Stimulated activated CD4-positive, alpha-beta T cell treated with anti-CD3 and anti-CD28 coated beads, Interleukin-4, amount 100 ng/mL, for 24 hours (primary cell): ENCODE data around the gene HNRNPU.

Experiments
- DNase-seq: peaks from one replicate; pipeline ENCODE4 v3.0.0-alpha.2; 2020

Gene HNRNPU

GRCh38 chr1:244864253-244865027, at the start of gene HNRNPU:
TSS of gene HNRNPU (minus strand) at chr1:244864543. CDS start at chr1:244864307, 236 bp downstream.
- DNase-seq, result peak; percentile 95

GRCh38 chr1:244913806-244914205, 49.5 kb upstream of the HNRNPU start:
- no peak for DNase-seq

- DNase-seq, result no peak
These were observed 39.8 kb upstream of the HNRNPU start for GRCh38 chr1:244904119-244904518.

GRCh38 chr1:244901400-244902015, 37.2 kb upstream of the HNRNPU start:
- no peak for DNase-seq

GRCh38 chr1:244897476-244898254, 33.3 kb upstream of the HNRNPU start:
- no peak for DNase-seq

GRCh38 chr1:244896550-244896949, 32.2 kb upstream of the HNRNPU start:
- no peak for DNase-seq

GRCh38 chr1:244893836-244894235, 29.5 kb upstream of the HNRNPU start:
- DNase-seq, result no peak

- no peak for DNase-seq
These were observed 22.9 kb upstream of the HNRNPU start for GRCh38 chr1:244887281-244887680.

- no peak for DNase-seq
These were observed 17.4 kb upstream of the HNRNPU start for GRCh38 chr1:244881552-244882280.

- DNase-seq, result no peak
These were observed 14.3 kb upstream of the HNRNPU start for GRCh38 chr1:244878681-244879080.

GRCh38 chr1:244876228-244876910, 12.0 kb upstream of the HNRNPU start:
- no peak for DNase-seq

GRCh38 chr1:244874974-244875579, 10.7 kb upstream of the HNRNPU start:
- no peak for DNase-seq

- no peak for DNase-seq
These were observed 5.6 kb upstream of the HNRNPU start for GRCh38 chr1:244869950-244870349.

- DNase-seq, result no peak
These were observed 5.1 kb upstream of the HNRNPU start for GRCh38 chr1:244869364-244869827.

GRCh38 chr1:244868484-244869363, 4.4 kb upstream of the HNRNPU start:
- no peak for DNase-seq

GRCh38 chr1:244866355-244866754, 2.0 kb upstream of the HNRNPU start:
- no peak for DNase-seq

GRCh38 chr1:244865820-244866219, 1.5 kb upstream of the HNRNPU start:
- no peak for DNase-seq

GRCh38 chr1:244865028-244865371, 657 bp upstream of the HNRNPU start:
- DNase-seq, result peak; percentile 36

- DNase-seq, result peak; percentile 41
These were observed 671 bp downstream of the HNRNPU start for GRCh38 chr1:244863491-244864252.
